ENCODE data around the gene PGM2L1. TPM values are rescaled to one million over a fixed set of nuclear protein-coding genes. Genes with fewer than 3 reads are reported as not detected.

Gene PGM2L1
- total RNA-seq, 1 donor from 2014 or later, result 20.0 TPM

DNA sequence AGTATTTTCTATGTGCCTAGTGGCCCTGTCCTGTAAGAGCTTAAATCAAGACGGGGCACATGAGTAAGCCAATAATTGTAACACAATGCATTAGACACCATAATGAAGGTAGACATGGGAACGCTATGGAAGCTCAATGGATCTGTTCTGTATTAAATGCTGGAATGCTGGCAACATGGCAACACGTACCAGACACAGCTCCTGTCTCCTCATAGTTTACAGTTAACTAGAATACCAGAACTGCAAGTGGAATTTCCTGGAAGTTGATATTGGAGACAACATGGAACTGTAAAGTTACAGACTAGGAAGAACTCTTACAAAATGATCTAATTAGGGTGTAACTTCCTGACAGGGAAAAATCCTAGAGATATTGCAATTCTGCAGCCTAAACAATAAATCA lies 99.2 kb downstream of the PGM2L1 start:
- no peak for DNase-seq (ENCODE audit: low spot score)

DNA sequence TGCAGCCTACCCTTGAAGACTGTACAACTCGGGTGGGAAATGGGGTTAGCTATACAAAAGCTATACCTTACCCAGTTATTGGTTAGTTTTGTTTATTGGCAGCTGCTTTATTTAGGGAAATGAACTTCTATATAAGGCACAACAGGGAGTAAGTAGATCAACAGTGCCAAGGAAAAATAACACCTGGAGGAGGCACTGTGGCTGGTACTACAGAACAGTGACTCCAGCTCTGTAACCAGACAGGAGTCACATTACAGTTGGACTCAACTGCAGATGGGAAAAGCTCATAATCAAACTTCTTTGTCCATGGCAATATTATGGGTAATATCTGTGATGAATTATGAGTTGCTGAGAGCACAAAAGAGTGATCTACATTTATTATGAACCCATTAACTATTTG lies 100.7 kb downstream of the PGM2L1 start:
- DNase-seq (ENCODE audit: low spot score), result no peak

DNA sequence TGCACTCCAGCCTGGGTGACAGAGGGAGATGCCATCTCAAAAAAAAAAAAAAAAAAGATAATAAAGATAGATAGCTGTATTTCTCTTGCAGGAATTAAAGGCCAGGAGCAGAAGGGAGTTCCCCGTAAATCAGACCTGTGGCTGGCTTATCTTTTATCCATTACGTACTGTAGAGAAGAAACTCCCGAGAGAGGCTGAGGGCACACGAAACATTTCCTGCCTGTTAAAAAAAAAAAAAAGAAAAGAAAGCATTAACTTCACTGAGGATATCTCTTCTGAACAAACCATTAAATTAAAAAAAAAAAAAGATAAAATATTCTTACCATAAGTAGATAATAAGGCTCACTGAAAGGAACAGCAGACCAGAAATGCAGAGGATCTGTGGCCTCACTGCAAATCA lies 109.3 kb downstream of the PGM2L1 start:
- peak; percentile 47 for DNase-seq (ENCODE audit: low spot score)

- peak; percentile 90 for DNase-seq (ENCODE audit: low spot score)
Observed at GRCh38 chr11:74288161-74288560, 110.1 kb downstream of the PGM2L1 start.

GRCh38 chr11:74284466-74284865 lies 113.8 kb downstream of the PGM2L1 start:
- DNase-seq (ENCODE audit: low spot score), result no peak

DNA sequence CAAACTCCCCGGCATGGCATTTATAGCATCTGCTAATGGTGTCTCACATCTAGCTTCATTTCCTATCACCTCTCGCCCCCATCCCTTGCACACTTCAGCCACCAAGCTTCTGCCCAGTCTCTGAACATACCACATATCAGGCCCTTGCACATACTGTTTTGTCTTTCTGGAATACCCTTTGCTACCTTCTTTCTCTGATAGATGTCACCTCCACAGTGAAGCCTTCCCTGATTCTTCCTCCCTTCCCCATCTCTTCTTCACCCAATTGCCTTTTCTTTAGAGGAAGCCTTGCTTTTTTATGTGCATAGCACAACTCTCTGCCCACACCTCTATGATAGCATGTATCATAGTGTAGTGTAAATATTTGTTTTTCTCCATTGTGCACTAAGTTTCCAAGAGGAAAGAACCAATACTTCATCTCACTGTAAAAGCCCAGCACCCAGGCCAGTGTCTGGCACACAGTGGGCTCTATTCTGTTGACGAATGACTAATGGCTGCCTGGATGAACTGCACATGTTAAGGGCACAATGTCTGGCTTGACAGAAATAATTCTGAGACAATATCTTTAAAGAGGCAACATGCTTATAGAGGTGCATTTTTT lies 114.6 kb downstream of the PGM2L1 start:
- no peak for DNase-seq (ENCODE audit: low spot score)

DNA sequence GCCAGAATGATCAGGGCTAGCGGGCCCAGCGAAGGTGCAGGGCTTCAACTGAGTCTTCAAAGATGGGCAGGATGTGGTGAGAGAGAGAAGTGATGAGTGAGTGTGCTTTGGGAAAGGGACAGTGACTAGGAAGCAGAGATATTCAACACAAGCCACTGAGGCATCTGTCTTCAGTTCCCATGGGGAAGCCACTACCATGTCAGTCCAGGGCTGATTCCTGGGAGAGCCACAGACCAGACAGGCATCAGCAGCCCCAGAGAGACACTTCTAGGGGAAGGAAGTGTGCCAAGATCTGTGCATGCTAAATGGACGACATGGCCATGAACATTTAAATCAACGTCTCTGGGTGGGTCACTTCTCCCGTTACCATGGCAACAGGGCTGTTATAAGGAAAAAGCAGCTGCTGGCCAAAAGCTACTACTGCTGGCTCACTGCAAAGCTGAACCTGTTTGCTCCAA lies 115.3 kb downstream of the PGM2L1 start:
- DNase-seq (ENCODE audit: low spot score), result no peak

DNA sequence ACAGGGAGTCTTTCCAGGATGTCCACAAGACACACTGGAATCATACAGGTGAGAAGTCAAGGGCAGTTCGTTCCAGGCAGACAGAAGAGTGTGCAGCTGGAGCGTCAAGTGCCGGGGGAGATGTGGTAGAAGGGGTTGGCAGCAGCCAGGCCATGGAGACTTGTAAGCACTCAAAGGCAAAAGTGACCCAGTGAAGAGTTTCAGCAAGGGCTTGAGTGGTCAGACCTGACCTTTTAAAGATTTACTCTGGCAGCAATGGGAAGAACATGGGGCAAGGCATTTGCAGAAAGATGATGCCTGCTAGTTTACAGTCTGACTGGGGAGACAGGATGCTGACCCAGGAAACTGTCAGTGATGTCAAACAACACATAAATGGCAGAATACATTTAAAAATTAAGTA lies 115.8 kb downstream of the PGM2L1 start:
- DNase-seq (ENCODE audit: low spot score), result no peak

- no peak for DNase-seq (ENCODE audit: low spot score)
Observed at GRCh38 chr11:74280494-74280893, 117.7 kb downstream of the PGM2L1 start.

Other genes with a start within 250 kb of the PGM2L1 start
- gene C2CD3, start 227.4 kb downstream of the PGM2L1 start, total RNA-seq (ENCODE audit: insufficient read depth, low replicate concordance), result 19.7 TPM
- gene PPME1, start 227.1 kb downstream of the PGM2L1 start, total RNA-seq (ENCODE audit: insufficient read depth, low replicate concordance), result 62.6 TPM
- gene P4HA3, start 86.8 kb downstream of the PGM2L1 start, total RNA-seq (ENCODE audit: insufficient read depth, low replicate concordance), result 24.6 TPM
- gene KCNE3, start 69.1 kb upstream of the PGM2L1 start, total RNA-seq (ENCODE audit: insufficient read depth, low replicate concordance), result 5.3 TPM
- 9.1 TPM for gene LIPT2, start 95.3 kb upstream of the PGM2L1 start, total RNA-seq (ENCODE audit: insufficient read depth, low replicate concordance)
- gene POLD3, start 194.1 kb upstream of the PGM2L1 start, total RNA-seq (ENCODE audit: insufficient read depth, low replicate concordance), result 22.6 TPM

Measured in umbilical cord (tissue), 2 donors.